Rectal smooth muscle tissue (tissue), 1 donor: ENCODE measurements around the gene ICA1.
A peak's percentile ranks its signal among the peaks of the same experiment; 100 is the strongest.
"Not testable (repeated sequence)": the region's sequence is repeated elsewhere in the genome, so short reads cannot be mapped to it uniquely, and the experiment has no call there.

Source experiments
- H3K27ac ChIP-seq: one replicate; pipeline ENCODE4 v1.7.0; 2013; ENCODE audit warnings: low read depth, low read length, inconsistent platforms
- H3K27me3 ChIP-seq: one replicate; pipeline ENCODE4 v1.7.0; 2013; ENCODE audit warnings: low read length; ENCODE audit not compliant: control insufficient read depth, insufficient read depth
- H3K36me3 ChIP-seq: one replicate; pipeline ENCODE4 v1.7.0; 2013; ENCODE audit warnings: low read length; ENCODE audit not compliant: control insufficient read depth, insufficient read depth
- H3K4me1 ChIP-seq: one replicate; pipeline ENCODE4 v1.7.0; 2013; ENCODE audit warnings: low read length; ENCODE audit not compliant: control insufficient read depth, insufficient read depth
- H3K4me3 ChIP-seq: one replicate; pipeline ENCODE4 v1.7.0; 2013; ENCODE audit warnings: low read length
- H3K9ac ChIP-seq: one replicate; pipeline ENCODE4 v1.7.0; 2013; ENCODE audit warnings: low read length

ICA1 gene

GRCh38 chr7:8261711-8262695 lies at the start of gene ICA1:
Gene ICA1 (minus strand): TSS chr7:8262167. CDS start chr7:8235926, 26,241 bp downstream.
- no peaks in the 10 kb centered on the region for H3K36me3 ChIP-seq
- peaks cover 2% of the 10 kb centered on the region for H3K27me3 ChIP-seq
- peak within 1 kb of the TSS; percentile 67 for H3K4me3 ChIP-seq
- H3K27ac ChIP-seq, result no peak within 1 kb of the TSS
- H3K9ac ChIP-seq, result peak within 1 kb of the TSS; percentile 17
- H3K4me1 ChIP-seq, result no peaks in the 10 kb centered on the region

- H3K9ac ChIP-seq, result no peak overlapping the region
- H3K36me3 ChIP-seq, result no peaks in the 10 kb centered on the region
- no peaks in the 10 kb centered on the region for H3K27me3 ChIP-seq
- no peaks in the 10 kb centered on the region for H3K4me1 ChIP-seq
- no peak overlapping the region for H3K4me3 ChIP-seq
- H3K27ac ChIP-seq, result no peak overlapping the region
These were observed 48.9 kb upstream of the ICA1 start for GRCh38 chr7:8310876-8311275.

GRCh38 chr7:8305625-8306388 lies 43.8 kb upstream of the ICA1 start:
- Histone ChIP-seq H3K27ac (no peak overlapping the region), H3K36me3 (no peaks in the 10 kb centered on the region), H3K4me3 (no peak overlapping the region), H3K9ac (no peak overlapping the region), H3K4me1 (no peaks in the 10 kb centered on the region), H3K27me3 (no peaks in the 10 kb centered on the region)

- no peak overlapping the region for H3K9ac ChIP-seq
- no peak overlapping the region for H3K4me3 ChIP-seq
- H3K4me1 ChIP-seq, result no peaks in the 10 kb centered on the region
- H3K27ac ChIP-seq, result no peak overlapping the region
- no peaks in the 10 kb centered on the region for H3K27me3 ChIP-seq
- H3K36me3 ChIP-seq, result no peaks in the 10 kb centered on the region
These were observed 43.1 kb upstream of the ICA1 start for GRCh38 chr7:8305104-8305503.

GRCh38 chr7:8303904-8304528 lies 42.0 kb upstream of the ICA1 start:
- H3K4me3 ChIP-seq, result no peak overlapping the region
- H3K27me3 ChIP-seq, result no peaks in the 10 kb centered on the region
- no peaks in the 10 kb centered on the region for H3K36me3 ChIP-seq
- H3K9ac ChIP-seq, result no peak overlapping the region
- no peak overlapping the region for H3K27ac ChIP-seq
- no peaks in the 10 kb centered on the region for H3K4me1 ChIP-seq

- not testable (repeated sequence) for H3K36me3 ChIP-seq, H3K9ac ChIP-seq, H3K27ac ChIP-seq, H3K27me3 ChIP-seq, H3K4me3 ChIP-seq, H3K4me1 ChIP-seq
These were observed 35.1 kb upstream of the ICA1 start for GRCh38 chr7:8297023-8297422.

- Histone ChIP-seq H3K9ac (no peak overlapping the region), H3K36me3 (no peaks in the 10 kb centered on the region), H3K4me3 (no peak overlapping the region), H3K27ac (no peak overlapping the region), H3K4me1 (no peaks in the 10 kb centered on the region), H3K27me3 (no peaks in the 10 kb centered on the region)
These were observed 34.3 kb upstream of the ICA1 start for GRCh38 chr7:8296362-8296659.

GRCh38 chr7:8295638-8296361 lies 33.8 kb upstream of the ICA1 start:
- no peak overlapping the region for H3K9ac ChIP-seq
- no peaks in the 10 kb centered on the region for H3K4me1 ChIP-seq
- no peaks in the 10 kb centered on the region for H3K27me3 ChIP-seq
- H3K4me3 ChIP-seq, result no peak overlapping the region
- no peak overlapping the region for H3K27ac ChIP-seq
- no peaks in the 10 kb centered on the region for H3K36me3 ChIP-seq

- H3K27ac ChIP-seq, result no peak overlapping the region
- H3K4me3 ChIP-seq, result no peak overlapping the region
- H3K27me3 ChIP-seq, result no peaks in the 10 kb centered on the region
- no peaks in the 10 kb centered on the region for H3K4me1 ChIP-seq
- no peaks in the 10 kb centered on the region for H3K36me3 ChIP-seq
- H3K9ac ChIP-seq, result no peak overlapping the region
These were observed 29.6 kb upstream of the ICA1 start for GRCh38 chr7:8291397-8292141.

- Histone ChIP-seq H3K27me3 (no peaks in the 10 kb centered on the region), H3K27ac (no peak overlapping the region), H3K36me3 (no peaks in the 10 kb centered on the region), H3K4me1 (no peaks in the 10 kb centered on the region), H3K4me3 (no peak overlapping the region), H3K9ac (no peak overlapping the region)
These were observed 28.8 kb upstream of the ICA1 start for GRCh38 chr7:8290645-8291308.

GRCh38 chr7:8286118-8286517 lies 24.2 kb upstream of the ICA1 start:
- Histone ChIP-seq H3K27ac (no peak overlapping the region), H3K9ac (no peak overlapping the region), H3K27me3 (no peaks in the 10 kb centered on the region), H3K4me3 (no peak overlapping the region), H3K36me3 (no peaks in the 10 kb centered on the region), H3K4me1 (no peaks in the 10 kb centered on the region)
